HG03025 (cell line): ENCODE measurements around the gene CCDC190.
"Not testable (repeated sequence)": the region's sequence is repeated elsewhere in the genome, so short reads cannot be mapped to it uniquely, and the experiment has no call there.

Source experiments
- ATAC-seq: cut with Tn5 transposase; IDR thresholded peaks from one replicate; pipeline ENCODE4 v1.9.1; 2021; ENCODE audit warnings: mild to moderate bottlenecking, moderate library complexity; ENCODE audit not compliant: unreplicated experiment, low FRiP score

Gene CCDC190

DNA sequence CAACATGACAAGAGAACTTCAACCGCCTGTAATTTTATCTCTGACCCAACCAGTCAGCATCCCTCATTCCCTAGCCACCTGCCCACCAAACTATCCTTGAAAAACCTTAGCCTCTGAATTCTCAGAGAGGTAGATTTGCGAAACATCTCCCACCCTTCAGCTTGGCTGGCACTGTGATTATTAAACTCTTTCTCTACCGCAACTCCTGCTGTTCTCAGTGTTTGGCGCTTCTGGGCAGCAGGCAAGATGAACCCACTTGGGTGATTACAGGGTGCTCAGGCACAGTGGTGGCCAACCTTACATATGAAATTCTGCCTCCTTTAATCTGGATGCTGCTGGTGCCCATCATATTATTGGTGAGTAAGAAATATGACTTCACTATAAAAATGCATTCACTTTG lies 22.1 kb downstream of the CCDC190 start:
- ATAC-seq: no peak

DNA sequence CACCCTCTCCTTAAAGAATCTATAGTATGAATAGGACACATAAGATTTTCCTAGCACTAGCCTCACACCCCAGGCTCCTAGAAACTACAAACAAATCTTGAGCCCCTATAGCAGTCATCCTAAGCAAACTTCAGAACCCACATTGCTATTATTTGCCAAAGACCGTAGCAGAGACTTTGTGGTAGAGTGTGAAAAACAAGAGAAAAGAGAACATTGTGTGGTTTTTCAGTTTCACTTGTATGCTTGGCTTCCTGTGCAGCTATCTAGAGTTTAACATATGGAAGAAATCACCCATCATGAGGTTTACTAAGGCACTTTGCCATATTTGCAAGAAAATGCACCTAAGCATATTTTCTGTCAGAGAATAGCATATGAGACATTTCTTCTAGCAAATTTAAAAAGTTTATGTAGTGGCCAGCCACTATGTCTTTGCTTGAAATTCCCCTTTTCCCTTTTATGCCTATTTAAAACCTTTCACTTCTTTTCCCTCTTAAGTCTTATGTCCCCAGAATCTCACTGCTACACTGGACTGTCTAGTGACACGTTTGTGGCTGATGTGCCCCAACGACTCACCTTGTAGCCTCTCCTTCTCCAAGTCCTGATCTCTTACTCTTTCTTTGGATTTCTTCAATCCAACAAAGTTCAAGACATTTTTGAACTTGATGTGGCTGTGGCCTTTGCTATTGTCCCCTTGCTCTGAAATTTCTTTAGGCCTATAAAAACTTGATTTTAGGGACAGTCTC lies 25.6 kb downstream of the CCDC190 start:
- ATAC-seq: peak; percentile 79

DNA sequence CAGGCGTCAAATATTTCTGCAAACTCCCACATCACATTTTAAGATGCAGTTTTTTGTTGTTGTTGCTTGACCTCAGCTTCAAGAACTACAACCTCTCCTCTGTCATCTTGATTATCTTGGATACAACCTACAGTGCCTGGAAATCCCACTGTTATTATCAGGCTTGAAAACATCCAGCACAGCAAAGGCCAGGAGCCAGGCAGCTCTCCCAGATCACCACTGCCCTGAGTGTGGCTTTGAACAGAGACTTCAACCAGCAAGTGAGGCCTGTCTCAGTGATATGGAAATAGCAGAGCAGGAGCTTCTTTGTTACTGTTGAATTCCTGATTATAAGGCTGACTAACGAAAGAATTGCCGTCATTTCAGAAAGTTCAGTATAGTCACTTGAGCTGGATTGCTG lies 28.5 kb downstream of the CCDC190 start:
- ATAC-seq: no peak

DNA sequence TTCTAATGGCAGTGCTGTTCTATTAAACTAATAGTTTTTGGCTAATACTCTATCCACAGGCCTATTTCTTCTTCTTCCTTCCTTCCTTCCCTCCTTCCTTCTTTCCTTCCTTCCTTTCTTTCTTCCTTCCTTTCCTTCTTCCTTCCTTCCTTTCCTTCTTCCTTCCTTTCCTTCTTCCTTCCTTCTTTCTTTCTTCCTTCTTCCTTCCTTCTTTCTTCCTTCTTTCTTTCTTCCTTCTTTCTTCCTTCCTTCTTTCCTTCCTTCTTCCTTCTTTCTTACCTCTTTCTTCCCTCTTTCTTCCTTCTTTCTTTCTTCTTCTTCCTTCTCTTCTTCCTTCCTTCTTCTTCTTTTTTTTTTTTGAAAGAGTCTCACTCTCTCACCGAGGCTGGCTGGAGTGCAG lies 31.7 kb downstream of the CCDC190 start:
- ATAC-seq: no peak

DNA sequence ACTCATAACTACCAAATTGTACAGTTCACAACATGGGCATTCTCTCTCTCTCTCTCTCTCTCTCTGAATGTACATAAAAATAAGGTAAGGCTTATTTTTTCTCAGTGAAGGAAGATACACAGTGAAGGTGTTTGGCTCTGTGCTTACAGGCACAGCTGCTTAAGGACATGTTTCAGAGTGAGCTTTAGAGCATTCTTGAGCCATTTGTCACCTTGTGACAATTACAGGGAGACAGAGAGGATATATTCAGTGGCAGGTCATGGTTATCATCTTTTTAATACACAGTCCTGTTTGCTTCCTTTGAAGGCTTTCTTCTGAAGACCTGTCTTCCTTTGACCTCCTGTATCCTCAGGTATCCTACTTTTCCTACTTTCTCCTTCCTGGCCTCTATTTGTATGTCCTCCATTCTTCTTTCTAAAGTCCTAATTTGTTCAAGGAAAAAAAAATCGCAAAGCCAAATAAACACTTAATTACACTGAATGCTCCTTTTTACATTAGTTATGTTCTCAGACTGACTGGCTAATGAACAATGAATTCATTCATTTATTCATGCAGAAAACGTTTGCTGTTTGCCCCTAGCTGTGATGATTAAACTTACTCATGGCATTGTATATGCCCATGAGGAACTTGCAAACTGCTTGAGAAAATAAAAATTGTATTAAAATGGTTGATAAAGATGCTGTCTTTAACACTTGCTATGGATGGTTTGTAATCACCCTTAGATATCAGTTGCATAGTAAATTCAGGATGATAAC lies 37.0 kb downstream of the CCDC190 start:
- no peak for ATAC-seq

DNA sequence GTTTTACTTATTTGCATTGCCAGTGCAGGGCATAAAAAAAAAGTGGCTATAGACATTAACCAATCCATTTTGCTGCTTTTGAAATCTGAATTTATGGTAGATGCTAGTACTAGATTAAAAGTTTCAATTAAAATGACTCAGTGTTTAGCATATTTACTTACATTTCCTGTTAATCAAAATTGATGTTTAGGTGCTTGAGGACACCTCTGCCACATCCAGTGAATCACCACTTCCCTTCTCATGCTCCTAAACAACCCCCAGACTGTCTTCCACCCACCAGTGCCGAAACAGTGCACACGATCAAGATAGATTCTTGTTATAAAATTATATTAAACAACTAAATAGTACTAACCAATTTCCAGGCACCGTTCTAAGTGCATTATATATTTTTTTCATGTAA lies 37.7 kb downstream of the CCDC190 start:
- ATAC-seq: no peak

DNA sequence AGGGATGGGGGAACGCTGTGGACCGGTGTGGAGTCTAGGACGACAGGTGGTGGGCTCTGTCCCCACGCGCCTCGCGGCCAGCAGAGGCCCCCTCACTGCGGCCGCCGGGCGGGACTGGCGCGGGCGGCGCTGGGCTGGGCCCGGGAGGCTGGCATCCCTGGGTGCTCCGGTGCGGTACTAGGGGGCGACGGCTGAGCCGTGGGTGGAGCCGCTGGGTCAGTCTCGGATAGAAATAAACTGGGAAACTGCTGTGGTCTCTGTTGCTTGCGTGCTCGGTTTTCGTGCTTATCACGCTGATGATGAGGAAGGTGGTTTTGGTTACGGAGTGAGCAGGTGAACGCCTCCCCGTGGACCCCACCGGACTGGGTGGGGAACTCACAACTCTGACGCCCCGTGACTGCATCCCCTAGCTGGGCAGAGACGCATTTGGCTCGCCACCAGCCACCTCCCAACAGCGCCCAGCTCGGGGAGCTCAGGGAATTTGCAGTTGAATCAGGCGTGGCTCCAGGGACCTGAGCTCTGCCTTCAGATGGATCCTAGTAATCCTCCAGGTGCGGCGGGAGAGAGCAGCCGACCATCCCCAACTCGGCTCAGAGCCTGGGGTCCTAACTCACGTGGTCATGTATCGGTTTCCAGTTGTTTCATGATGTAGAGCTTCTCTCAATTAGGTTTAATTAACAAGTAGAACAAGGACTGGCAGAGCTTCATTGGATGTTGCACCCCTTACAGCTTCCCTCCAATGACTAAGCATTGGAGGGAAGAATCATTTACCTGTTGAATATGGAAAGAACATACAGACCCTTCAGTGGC lies 38.4 kb downstream of the CCDC190 start:
- ATAC-seq: no peak

DNA sequence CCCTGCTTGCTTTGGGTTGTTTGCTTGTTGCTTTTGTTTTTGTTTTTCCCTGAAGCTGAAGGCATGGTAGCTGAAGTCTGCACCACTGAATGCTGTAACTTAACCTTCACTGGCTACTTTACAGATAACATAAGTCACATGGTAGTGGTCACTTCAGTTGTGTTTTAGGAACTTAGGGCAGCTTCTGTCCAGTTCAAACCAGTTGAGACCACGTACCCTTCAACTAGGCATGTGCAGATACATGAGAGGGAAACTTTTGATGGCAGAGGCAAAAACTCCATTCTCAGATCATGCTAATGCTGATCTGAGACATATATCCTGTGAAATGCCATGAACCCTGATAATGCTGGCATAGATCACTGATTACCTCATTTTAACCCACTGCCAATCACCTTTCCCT lies 42.3 kb downstream of the CCDC190 start:
- ATAC-seq: not testable (repeated sequence)

DNA sequence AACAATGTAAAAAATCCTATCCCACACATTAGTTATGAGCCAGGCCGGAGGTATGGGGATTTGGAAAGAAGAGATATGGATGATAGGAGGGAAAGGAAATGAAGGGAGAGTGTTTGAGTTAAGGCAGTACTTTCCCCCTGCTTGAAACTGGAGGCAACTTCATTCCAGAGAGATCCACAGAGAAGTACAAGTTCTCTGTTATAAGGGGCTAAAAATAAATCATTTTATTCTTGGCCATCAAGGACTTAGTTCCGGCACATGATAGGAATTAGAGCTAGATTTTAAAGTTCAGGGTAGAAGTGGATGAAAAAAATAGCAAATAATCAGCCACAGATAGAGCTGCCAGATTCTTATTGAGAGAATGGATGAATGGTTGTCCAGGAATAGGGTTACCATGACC lies 42.8 kb downstream of the CCDC190 start:
- ATAC-seq: not testable (repeated sequence)

DNA sequence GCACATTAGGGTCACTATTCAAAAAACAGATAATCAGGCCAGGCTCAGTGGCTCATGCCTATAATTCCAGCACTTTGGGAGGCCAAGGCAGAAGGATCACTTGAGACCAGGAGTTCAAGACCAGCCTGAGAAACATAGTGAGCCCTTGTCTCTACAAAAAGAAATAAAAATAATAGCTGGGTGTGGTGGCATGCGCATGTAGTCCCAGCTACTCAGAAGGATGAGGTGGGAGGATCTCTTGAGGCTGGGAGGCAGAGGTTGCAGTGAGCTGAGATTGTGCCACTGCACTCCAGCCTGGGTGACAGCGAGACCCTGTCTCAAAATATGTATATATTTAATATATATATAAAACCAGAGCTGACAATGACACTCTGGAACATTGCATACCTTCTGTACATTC lies 48.6 kb downstream of the CCDC190 start:
- ATAC-seq: not testable (repeated sequence)

DNA sequence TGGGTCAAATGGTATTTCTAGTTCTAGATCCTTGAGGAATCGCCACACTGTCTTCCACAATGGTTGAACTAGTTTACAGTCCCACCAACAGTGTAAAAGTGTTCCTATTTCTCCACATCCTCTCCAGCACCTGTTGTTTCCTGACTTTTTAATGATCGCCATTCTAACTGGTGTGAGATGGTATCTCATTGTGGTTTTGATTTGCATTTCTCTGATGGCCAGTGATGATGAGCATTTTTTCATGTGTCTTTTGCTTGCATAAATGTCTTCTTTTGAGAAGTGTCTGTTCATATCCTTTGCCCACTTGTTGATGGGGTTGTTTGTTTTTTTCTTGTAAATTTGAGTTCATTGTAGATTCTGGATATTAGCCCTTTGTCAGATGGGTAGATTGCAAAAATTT lies 53.5 kb downstream of the CCDC190 start:
- not testable (repeated sequence) for ATAC-seq
